NCI-H146 (cell line): Measurements from ENCODE around the gene CRIM1.

Experiments used
- DNase-seq: peaks from one replicate; lab custom pipeline; 2025; lab: John Stamatoyannopoulos, UW

The CRIM1 gene

DNA sequence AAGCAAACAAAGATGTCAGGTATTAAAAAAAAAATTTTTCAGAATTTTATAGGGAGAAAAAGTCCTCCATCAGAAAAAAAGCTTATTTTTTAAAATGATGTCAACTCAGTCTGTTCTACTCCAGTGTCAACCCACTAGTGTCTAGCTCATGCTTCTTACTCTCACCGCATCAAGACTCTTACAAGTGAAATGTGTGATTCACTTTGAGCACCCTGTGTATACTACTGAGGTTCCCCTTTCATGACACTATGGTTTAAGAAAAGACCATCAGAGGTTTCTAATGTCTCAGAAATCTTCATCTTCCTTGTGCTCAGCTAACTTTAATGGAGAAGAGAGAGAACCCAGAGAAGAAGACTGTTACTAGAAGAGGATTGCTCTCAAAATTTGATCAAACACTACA, 199.0 kb downstream of the CRIM1 start:
- DNase-seq, result no peak

DNA sequence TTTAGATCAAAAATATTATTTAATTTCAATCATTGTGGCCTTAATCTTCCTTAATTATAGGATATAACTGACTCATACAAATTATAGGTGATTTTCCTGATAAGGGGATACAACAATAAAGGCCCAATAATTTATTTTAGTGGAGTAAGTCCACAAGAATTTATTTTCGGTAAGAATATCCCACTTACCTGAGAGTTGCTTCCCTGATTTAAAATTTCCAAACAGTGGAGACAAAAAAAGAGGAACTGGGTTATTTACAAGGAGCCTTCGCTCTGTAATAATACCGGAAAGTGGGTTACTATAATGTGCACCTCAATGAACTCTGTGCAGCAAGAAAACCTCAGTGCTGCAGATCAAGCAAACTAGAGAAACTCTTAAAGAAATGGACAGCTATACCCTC, 200.2 kb downstream of the CRIM1 start:
- no peak for DNase-seq

DNA sequence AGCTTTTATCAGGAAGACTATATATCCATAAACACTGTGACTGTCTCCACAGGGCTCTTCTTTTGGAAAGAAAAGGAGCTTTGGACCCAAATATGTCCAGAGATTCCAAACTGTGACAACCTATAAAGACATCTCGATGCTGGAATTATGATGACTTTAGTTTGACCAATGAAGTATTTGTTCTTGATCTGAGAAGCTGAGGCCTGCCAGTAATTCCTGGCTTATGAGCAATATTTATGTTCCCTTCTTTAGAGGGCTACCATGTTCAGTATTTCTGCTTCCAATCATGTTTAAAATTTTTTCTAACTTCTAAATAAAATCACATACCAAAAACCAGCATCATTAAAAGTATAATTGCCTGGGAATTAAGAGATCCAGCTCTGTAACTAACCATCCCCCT, 201.3 kb downstream of the CRIM1 start:
- no peak for DNase-seq

DNA sequence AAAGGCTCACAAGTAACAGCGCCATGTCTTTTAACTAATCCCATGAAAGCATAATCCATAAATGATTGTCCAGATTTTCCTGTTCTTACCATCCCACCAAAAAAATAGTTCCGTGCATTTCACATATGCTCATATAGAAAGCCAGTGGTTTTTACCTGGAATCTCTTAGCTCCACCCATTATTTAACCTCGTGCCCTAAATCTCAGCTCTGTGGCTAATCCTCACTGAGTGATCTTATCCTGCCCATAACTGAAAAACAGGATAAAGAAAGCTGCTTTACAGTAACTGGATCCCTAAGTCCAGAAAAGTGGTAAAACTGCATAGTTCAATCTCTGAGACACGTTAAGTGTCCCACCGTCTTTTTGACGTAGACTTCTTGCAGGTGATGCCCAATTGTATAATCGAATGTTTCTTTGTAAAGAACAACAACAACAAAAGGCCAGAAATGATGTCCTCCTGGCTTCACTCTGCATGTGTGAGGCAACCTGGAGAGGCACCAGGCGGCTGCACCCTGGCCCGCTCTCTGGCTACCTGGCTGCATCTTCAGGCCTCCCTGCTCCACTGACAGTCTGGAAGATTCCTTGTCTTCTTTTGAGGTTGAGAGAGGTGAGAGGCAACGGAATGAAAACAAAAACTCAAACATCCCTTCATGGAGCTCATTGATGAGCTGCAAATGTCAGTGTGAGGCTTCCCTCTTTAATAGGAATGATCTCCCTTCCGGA, 203.8 kb downstream of the CRIM1 start:
- DNase-seq, result no peak

DNA sequence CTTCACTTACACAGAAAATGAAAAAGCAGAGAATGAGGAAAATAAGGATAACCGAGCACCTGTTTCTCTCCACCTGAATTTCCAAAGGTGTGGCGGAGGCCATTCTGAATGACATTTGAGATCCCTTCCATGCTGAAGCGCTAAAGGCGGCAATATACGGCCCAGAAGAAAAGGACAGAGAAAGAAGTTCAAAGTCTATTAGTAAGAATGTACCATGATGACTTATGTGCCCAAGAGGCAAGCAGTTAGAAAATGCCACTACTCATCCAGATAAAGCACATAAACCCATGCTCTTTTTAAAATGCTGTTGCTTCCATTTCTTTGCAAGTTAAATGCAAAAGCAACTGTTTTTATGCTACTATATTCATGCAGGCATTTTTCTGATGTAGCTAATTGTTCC, 205.1 kb downstream of the CRIM1 start:
- no peak for DNase-seq

DNA sequence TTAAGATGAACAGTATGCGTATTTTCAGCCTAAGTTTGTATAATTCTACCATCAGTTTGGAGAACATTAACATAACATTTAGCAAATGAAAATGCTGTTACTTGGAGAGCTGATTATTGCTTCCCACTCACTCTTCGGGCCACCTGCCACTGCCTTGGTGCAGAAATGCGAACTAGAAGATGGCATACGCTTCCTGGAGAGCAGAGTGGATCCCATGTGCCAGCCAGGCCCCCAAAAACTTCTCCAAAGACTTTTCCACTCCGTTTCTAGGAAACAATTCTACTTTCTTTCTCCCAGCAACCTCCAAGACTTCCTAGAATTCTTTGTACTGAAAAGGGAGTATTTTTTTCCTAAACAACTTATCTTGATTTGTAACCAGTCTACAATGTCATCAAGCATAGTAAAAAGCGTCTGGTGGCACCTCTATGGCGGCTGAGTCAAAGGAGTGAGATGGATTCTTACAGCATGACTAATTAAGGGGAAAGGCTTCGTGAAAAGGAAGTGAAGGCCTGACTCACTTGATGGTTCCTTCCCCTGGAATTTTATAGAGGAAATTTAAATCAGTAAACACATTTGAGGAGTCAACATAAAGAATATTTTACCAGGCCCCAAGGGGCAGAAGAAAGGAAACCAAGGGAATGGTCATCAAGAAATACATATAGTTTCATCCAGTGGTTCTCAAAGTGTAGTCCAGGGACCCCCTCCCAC, 205.8 kb downstream of the CRIM1 start:
- DNase-seq, result no peak

DNA sequence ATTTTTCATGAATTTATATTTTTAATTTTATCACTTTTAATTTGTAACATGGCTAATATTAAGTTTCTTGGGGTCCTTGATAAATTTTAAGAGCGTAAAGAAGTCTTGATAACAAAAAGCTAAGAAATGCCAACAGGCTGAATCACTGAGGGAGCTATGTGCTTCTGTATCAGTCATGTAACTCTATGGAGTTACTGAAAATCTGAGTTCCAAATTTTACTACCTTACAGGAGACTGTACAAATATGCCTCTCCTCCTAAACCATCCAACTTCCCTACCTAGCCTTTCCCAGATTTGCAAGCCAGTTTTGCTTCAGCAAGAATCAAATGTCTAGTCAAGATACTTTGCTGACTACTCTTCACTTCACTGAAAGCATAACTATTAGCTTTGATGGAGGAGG, 206.7 kb downstream of the CRIM1 start:
- DNase-seq, result no peak

DNA sequence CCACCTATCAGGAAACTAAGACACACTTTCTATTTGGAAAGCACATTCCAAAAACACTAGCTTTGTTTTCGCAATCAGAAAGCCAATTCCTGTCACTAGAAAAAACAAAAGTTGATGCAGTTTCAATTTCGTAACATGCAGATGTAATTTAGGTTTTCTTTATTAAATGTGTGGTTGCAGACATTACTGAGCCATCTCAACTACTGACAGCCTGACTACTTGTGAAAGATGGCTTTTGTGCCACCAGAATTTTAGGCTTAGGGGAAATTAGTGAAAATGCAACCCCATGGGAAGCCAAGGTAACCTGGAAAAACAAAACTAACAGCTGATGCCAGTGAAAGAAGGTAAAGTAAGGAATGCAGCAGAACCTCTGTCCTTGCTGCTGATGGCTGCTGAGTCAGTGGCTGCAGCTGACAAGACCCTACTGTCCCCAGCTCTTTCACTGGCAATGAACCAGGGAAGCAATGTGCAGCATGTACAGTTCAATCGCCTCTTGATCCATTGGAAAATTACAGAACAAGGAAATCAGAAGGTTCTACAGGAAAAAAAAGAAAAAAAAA, 207.5 kb downstream of the CRIM1 start:
- no peak for DNase-seq

DNA sequence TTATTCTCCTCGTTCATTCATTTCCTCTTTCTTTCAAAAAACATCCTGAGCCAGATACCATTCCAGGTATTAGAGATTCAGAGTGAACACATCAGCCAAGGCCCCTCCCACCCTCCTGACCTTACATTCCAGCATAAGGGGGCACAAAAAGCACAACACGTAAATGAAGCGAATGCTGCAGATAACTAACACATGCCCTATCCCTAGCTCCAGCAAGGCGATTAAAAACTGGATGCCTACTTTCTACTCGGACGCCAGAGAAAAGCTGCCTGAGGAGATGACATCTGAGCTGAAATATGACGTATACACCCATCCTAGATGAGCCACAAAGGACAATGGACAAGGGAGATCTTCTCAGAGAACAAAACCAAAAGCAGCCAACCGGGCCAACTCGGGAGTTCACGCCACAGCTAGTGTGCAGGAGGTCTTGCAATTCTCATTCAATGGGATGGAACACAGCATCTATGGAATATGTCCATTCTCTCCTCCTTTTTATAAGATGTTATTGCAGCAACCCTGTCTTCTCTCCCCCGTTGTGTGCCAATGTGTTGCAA, 208.9 kb downstream of the CRIM1 start:
- DNase-seq, result no peak

DNA sequence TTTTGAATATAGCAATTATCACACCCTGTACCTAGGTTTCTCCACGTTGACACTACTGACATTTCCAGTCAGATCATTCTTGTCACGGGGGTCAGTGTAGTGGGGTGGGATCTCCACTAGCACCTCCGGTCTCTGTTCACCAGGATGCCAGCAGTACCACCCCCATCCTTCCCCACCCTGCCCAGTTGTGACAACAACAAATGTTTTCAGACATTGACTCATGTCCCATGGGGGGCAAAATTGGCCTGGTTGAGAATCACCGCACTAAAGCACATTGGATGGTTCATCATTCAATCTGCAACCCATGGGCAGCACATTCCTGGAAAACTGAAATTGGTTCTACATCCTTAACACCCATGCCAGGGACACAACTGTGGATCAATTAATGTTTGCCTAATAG, 210.1 kb downstream of the CRIM1 start:
- DNase-seq, result no peak

DNA sequence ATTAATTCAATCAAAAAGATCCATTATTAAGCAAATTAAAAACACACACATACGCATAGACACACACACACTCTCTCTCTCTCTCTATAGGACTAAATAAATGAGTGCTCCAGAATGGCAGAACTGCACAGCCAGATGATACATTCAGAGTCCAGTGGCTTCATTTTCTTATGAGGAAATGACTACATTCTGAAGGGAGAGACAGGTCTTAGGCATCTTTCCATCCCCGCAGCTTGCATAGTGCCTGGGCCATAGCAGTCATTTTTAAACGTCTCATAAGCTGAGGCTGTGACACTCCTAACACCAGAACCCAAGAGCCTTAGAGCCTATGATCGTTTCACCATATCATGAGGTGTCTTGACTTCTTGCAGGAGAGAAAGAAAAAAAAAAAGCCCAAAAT, 211.3 kb downstream of the CRIM1 start:
- DNase-seq, result no peak

DNA sequence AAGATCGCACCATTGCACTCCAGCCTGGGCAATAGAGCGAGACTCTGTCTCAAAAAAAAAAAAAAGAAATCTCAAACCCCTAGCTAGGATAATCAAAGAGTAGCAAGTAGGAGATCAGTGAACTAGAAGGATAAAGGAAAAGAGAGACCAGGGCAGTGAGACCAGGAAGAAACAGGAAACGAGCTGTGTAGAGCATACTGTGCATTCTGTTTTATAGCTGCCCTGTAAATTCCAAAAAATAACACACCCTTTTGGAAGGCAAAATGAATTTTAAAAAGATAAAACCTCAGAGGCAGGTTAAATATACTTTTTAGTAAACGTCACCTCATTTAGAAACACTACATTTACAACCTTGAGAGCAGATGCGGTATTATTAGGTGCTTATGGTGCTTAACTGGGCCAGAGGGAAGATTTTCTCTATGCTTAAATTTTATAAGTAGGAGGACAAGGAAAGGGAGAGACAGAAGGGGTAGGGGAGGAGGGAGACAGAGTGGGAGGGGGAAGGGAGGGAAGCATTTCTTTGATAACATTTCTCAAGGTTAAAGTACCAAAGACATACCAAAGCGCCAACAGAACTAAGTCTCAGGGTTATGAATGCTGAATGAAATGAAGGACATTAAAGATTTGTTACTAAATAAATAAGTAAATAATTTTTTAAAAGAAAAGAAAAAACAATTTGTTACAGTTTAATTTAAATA, 212.3 kb downstream of the CRIM1 start:
- no peak for DNase-seq

DNA sequence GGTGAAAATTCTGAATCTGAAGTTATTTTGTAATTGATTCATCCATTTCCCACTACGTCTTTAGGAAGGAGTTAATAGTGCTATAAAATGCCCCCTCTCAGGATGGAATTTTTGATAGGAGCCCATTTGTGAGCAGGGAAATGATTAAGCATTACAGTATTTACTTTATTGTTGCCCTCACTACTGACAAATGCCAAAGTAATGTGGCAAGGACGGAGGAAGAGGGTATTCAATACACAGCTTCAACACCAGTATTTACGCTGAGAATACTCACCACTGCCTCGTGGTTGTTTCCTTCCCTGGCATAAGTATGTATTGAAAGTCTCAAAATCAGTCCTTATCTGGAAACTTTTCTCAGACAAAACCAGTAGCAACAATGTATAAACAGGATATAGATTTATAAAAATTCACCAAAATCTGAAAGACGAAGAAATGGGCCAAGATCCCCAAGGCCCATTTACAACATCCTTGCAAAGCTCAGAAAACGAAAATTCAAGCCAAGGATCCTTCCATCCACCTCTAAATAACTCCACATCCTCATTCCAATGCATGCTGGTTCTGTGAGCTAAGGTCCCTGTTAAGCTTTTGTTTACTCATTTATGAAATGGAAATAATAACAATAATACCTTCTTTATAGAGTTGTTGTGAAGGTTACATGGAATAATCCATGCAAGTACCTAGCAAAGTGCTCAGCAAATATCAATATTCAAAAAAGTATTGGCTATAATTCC, 213.1 kb downstream of the CRIM1 start:
- no peak for DNase-seq

DNA sequence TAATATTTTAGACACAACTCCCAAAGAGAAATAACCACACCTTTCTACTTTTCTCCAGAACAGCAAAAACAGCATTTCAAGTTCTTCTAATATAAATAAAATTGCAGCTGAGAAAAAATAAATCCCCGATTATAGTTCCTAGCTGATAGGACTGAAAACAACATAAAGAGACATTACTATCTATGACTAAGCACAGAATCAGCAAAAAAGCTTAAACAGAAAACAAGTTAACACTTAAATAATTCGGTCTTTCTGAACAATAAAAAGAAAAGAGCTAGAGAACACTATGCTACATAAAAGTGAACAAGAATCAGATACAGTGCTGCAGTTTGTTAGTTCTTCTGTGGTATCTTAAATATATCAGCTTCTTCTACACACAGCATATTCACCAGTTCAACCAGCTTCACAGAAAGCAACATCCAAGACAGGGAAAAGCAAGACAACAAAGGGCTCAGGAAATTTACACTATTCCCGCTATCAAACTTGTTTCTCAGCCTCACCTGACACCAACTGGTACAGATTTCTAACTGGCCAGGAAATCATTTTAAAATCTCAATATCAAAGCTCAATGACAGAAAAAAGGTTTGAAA, 213.8 kb downstream of the CRIM1 start:
- no peak for DNase-seq

DNA sequence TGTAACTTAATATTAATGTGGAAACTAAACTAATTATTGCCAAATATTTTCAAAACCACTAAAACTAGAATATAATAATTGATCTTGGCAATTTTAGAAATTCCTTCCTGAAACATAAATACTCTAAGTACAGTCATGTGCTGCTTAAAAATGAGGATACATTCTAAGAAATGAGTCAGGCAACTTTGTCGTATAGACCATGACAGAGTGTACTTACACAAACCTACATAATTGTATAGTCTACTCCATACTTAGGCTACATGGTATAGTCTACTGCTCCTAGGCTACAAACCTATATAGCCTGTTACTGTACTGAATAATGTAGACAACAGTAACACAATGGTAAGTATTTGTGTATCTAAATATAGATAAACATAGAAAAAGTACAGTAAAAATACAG, 214.8 kb downstream of the CRIM1 start:
- DNase-seq, result no peak

DNA sequence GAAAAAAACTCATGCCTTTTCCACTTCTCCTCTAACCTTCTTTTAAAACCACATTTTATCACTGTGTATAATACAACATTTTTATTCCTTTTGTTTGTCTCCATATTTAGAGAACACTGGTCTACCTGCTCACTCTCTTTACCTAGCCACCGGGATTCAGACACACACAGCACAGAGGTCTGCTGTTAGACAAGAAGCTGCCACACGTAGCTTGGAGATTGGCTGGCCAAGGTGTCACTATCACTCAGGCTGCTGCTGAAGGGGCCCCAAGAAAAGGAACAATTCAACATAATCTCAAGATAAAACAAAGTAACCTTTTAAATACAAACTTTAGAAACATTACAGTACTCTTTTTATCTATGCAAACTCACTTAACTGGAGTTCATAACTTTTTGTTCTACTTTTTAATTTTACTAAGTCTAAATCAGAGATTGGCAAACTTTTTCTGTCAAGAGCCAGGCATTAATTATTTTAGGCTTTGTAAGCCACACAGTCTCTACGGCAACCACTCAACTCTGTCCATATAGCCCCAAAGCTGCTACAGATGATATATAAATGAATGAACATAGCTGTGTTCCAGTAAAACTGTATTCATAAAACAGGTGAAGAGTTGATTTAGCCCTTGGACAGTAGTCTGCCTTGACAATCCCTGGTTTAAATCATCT, 216.6 kb downstream of the CRIM1 start:
- no peak for DNase-seq

DNA sequence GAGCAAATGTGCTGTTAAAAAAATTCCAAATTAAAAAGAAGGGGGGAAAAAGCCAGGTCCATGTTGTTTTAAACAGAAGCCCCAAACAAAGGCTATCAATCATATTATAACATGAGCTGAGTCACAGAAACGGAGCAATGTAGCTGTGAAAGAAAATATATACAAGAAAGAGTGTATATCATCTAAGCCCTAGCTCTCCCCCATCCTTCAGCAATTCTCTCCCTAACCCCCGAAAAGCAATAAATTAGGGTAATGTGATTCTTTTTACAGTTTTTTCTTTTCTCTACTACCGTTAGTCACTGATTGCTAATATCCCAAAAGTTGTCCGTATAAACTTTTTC, 217.1 kb downstream of the CRIM1 start:
- no peak for DNase-seq

DNA sequence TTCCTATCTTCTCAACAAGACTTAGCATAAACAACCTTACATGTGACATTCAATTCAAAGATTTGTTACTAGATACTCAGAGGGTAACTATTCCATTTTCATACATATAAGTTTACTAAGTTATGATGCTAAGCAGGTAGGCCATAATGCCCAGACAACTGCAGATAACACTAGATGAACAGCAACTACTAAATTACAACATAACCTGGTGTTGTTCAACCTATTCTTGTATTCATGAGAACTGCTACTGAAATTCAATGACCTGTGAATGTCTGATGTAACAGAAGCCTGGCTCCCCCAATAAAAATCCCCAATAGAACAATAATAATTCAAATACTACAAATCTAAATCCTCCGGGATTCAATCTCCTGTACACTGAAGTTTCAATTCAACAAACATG, 217.6 kb downstream of the CRIM1 start:
- DNase-seq, result no peak

DNA sequence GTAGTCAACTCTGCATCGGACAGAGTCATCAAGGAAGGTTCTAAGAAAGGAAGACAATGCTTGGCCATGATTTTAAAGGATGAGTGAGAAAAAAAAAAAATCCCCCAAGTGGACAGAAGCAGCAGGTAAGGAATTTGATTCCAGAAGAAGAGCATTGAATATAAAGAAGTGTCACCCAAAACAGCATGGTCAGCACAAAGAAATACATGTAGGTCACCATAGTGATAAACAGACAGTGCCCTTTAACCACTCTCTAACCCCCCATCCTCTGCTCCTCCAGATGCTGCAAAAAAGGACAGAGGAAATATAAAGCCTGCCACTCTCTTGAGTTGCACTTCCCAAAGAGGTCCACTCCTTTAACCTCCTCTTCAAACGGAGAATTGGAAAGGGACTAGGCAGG, 219.0 kb downstream of the CRIM1 start:
- DNase-seq, result no peak

DNA sequence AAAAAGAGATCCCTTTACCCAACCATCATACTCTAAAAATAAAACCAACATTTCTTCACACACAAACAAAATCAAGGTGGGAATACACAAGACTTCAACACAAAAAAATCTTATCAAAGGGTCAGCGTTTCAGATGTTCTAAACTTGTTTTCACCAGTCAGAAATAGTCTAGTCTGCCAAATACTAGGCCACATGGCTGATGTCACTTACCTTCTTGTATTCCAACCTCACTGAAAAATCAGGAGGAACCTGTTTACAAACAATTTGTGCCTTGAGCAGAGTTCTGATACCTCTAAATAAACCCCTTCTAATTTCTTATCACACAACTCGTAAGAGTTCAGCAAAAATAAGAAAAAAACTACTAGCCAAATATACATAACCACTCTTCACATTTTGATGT, 222.3 kb downstream of the CRIM1 start:
- no peak for DNase-seq
